Measurements from ENCODE around the gene PROSER3. TPM values are rescaled to one million over a fixed set of nuclear protein-coding genes. Genes with fewer than 3 reads are reported as not detected.
"Not testable (repeated sequence)": the region's sequence is repeated elsewhere in the genome, so short reads cannot be mapped to it uniquely, and the experiment has no call there.

Gene PROSER3
- total and polyA plus RNA-seq, 2 experiments from 2014 or later: 16.3 to 28.9 TPM

DNA sequence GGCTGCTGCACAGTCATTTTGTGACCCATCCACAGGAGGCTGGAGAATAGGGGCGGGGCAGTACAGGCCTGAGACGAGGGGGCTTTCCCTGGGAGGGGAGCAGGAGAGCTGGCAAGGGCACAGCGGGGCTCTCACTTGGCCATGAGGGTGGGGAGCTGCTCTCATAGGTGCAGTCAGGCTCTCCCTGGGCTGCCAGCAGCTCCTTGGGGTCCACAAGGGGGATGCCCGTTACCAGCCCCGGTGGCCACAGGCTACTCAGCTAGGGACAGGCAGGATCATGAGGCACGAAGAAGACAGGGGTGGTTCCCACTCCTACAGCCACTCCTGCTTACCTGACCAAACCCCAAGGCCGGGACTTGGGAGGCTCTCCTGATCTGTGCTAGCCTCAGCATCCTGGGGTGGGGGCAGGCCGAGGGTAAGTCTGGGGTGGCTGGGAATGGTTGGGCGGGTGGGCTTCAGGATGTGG is 33.9 kb downstream of the PROSER3 start:
- no peaks in the 10 kb centered on the region for H3K4me1 ChIP-seq (ENCODE audit: low read depth)
- no peak for DNase-seq (ENCODE audit: low read depth in 1 of 2, low spot score in 1 of 2)
- H3K36me3 ChIP-seq: no peaks in the 10 kb centered on the region
- no peaks in the 10 kb centered on the region for H3K9me3 ChIP-seq (ENCODE audit: low read depth)
- H3K27ac ChIP-seq: no peak overlapping the region
- TF ChIP-seq, protein P1, sequence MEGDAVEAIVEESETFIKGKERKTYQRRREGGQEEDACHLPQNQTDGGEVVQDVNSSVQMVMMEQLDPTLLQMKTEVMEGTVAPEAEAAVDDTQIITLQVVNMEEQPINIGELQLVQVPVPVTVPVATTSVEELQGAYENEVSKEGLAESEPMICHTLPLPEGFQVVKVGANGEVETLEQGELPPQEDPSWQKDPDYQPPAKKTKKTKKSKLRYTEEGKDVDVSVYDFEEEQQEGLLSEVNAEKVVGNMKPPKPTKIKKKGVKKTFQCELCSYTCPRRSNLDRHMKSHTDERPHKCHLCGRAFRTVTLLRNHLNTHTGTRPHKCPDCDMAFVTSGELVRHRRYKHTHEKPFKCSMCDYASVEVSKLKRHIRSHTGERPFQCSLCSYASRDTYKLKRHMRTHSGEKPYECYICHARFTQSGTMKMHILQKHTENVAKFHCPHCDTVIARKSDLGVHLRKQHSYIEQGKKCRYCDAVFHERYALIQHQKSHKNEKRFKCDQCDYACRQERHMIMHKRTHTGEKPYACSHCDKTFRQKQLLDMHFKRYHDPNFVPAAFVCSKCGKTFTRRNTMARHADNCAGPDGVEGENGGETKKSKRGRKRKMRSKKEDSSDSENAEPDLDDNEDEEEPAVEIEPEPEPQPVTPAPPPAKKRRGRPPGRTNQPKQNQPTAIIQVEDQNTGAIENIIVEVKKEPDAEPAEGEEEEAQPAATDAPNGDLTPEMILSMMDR (IDR thresholded peaks at IDR 0.05; ENCODE audit: low read depth, low read length): no peak
- H3K4me3 ChIP-seq: no peak overlapping the region
- peaks cover 21% of the 10 kb centered on the region for H3K27me3 ChIP-seq

DNA sequence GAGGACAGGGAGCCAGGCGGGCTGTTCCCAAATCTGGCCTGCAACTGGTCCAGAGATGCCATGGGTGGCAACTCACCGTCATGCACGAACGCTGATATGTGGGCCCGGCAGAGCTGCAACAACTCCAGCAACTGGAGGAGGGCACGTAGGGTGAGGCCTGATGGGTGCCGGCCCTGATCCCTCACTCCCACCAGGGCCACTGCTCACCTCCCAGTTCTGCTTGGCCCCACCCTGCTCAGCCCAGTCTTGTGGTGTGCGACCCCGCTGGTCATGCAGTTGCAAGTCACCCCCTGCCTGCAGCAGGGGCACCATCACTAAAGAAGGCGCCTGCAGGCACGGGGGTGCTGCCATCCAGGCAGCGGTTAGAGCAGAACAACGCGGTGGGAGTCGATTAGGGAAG is 34.3 kb downstream of the PROSER3 start:
- H3K4me3 ChIP-seq: no peak overlapping the region
- no peak for DNase-seq (ENCODE audit: low read depth in 1 of 2, low spot score in 1 of 2)
- no peak overlapping the region for H3K27ac ChIP-seq
- TF ChIP-seq, protein P1 (IDR thresholded peaks at IDR 0.05; ENCODE audit: low read depth, low read length): no peak
- no peaks in the 10 kb centered on the region for H3K36me3 ChIP-seq
- no peaks in the 10 kb centered on the region for H3K4me1 ChIP-seq (ENCODE audit: low read depth)
- no peaks in the 10 kb centered on the region for H3K9me3 ChIP-seq (ENCODE audit: low read depth)
- peaks cover 26% of the 10 kb centered on the region for H3K27me3 ChIP-seq

DNA sequence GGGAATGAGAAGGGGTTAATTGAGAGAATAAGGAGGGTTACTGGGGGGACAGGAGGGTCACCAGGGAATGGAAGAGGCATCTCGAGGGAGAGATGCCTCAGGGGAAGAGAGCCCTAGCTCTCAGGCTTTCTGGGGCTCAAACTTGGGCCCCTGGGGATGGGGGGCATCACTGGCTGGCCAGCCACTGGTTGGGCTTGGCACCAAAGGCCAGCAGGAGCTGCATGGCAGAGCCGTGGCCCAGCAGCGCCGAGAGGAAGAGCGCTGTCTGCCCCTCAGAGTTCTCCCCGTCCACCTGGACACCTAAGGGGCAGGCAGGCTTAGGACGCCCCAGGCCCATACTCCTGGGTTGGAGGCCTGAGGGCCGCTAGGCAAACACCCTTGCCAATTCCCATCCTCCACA is 34.9 kb downstream of the PROSER3 start:
- DNase-seq (ENCODE audit: low read depth in 1 of 2, low spot score in 1 of 2): no peak
- H3K36me3 ChIP-seq: no peaks in the 10 kb centered on the region
- peaks cover 31% of the 10 kb centered on the region for H3K27me3 ChIP-seq
- H3K27ac ChIP-seq: no peak overlapping the region
- TF ChIP-seq, protein P1 (IDR thresholded peaks at IDR 0.05; ENCODE audit: low read depth, low read length): no peak
- H3K9me3 ChIP-seq (ENCODE audit: low read depth): no peaks in the 10 kb centered on the region
- H3K4me3 ChIP-seq: no peak overlapping the region
- no peaks in the 10 kb centered on the region for H3K4me1 ChIP-seq (ENCODE audit: low read depth)

DNA sequence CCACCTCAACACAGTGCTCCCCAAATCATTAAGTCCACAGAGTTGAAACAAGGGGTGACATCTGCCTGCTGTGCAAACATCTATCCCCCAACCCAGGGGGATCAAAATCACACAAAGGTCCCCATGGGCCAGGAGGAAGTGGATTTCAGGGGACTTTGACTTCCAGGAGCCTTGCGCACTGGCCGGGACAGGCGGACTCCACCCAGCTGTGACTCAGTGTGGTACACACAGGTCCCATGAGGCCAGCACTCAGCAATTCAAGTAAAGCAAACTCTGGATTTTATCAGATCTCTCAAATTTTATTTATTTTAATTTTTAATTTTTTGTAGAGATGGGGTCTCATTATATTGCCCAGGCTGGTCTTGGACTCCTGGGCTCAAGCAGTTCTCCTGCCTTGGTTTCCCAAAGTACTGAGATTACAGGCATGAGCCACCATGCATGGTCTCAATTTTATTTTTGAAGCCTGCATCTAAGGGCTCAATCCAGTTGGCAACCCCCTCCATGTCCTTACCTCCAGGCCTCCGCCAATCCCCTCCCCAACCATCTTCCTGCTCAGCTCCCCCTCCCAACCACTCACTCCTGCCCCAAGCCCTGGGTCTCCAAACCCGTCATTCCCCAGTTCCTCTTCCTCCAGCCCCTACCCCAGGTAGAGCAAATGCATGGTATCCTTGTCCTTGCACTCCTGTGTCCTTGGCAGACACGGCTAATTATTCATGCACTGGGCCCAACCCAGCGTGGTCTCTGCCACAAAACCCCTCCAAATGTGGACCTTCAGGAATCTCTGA is 35.6 kb downstream of the PROSER3 start:
- H3K4me3 ChIP-seq: no peak overlapping the region
- no peaks in the 10 kb centered on the region for H3K4me1 ChIP-seq (ENCODE audit: low read depth)
- peaks cover 35% of the 10 kb centered on the region for H3K27me3 ChIP-seq
- TF ChIP-seq, protein P1 (IDR thresholded peaks at IDR 0.05; ENCODE audit: low read depth, low read length): no peak
- no peaks in the 10 kb centered on the region for H3K36me3 ChIP-seq
- H3K9me3 ChIP-seq (ENCODE audit: low read depth): no peaks in the 10 kb centered on the region
- no peak overlapping the region for H3K27ac ChIP-seq
- DNase-seq (ENCODE audit: low read depth in 1 of 2, low spot score in 1 of 2): peak in 1 of 2 donors; percentile 17

DNA sequence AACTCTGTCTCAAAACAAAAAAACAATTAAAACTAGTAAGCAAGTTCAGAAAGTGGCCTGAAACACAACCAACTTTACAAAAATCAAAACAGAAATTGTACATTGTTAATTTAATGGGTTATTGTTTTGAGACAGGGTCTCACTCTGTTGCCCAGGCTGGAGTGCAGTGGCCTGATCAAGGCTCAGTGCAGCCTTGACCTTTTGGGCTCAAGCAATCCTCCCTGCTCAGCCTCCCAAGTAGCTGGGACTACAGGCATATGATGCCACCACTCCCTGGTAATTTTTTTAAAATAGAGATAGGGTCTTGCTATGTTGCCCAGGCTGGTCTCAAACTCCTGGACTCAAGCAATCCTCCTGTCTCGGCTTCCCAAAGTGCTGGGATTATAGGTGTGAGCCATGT is 37.6 kb downstream of the PROSER3 start:
- not testable (repeated sequence) for DNase-seq (ENCODE audit: low read depth in 1 of 2, low spot score in 1 of 2); H3K9me3 ChIP-seq (ENCODE audit: low read depth); H3K36me3 ChIP-seq; H3K27ac ChIP-seq; H3K4me3 ChIP-seq; H3K4me1 ChIP-seq (ENCODE audit: low read depth)
- H3K27me3 ChIP-seq: peaks cover 35% of the 10 kb centered on the region
